ENCODE data around the gene NOL4L.

DNA sequence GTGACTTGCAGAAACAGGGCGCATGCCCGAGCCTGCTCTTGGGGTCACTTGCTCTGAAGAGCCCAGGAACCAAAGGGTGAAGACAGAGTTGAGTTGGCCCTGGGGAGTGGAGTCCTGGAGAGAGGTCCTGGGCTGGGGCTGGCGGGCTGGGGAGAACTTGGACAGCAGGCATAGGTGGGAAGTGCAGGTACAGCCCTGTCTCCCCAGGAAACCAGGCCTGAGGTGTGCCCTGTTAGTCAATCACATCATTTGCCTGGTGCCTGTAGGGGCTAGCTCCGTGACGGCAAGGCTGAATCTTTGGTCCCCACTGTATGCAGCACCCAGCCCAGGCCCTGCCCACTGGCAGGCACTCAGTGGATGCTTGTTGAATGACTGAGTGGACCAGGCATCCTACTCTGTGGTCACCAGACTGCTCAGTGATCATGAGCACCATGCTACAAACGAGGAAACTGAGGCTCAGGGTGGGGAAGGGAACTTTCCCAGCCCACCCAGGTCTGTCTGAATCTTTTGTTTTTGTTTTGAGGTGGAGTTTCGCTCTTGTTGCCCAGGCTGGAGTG, 15.6 kb upstream of the NOL4L start:
- TF ChIP-seq CTCF (IDR thresholded peaks at IDR 0.05) (no peak), POLR2A (IDR thresholded peaks at IDR 0.05) (no peak)
